Endodermal cell (in vitro differentiated cells): ENCODE results near the gene LTA. TPM values are rescaled to one million over a fixed set of nuclear protein-coding genes. Genes with fewer than 3 reads are reported as not detected.

ENCODE experiments used
- DNase-seq: peaks from one replicate; pipeline ENCODE4 v3.0.0-alpha.2; 2017
- H3K27ac ChIP-seq: 2 replicates; pipeline ENCODE4 v1.5.1; 2013; ENCODE audit warnings: mild to moderate bottlenecking, low read depth, low read length, moderate library complexity
- H3K27me3 ChIP-seq: 2 replicates; pipeline ENCODE4 v1.6.1; 2013; ENCODE audit warnings: mild to moderate bottlenecking, low read length, moderate library complexity; ENCODE audit not compliant: insufficient read depth, control insufficient read depth, poor library complexity, severe bottlenecking
- H3K36me3 ChIP-seq: 2 replicates; pipeline ENCODE4 v1.7.0; 2013; ENCODE audit warnings: mild to moderate bottlenecking, low read length, moderate library complexity; ENCODE audit not compliant: control insufficient read depth, insufficient read depth
- H3K4me1 ChIP-seq: one replicate; pipeline ENCODE4 v1.7.0; 2013; ENCODE audit warnings: low read length; ENCODE audit not compliant: control insufficient read depth, insufficient read depth
- H3K4me3 ChIP-seq: 2 replicates; pipeline ENCODE4 v1.5.1; 2013; ENCODE audit warnings: mild to moderate bottlenecking, low read length, moderate library complexity
- H3K9ac ChIP-seq: 2 replicates; pipeline ENCODE4 v1.6.1; 2013; ENCODE audit warnings: mild to moderate bottlenecking, low read length, moderate library complexity; ENCODE audit not compliant: poor library complexity, severe bottlenecking; ENCODE audit errors: extremely low read depth
- H3K9me3 ChIP-seq: 2 replicates; pipeline ENCODE4 v1.6.1; 2013; ENCODE audit warnings: mild to moderate bottlenecking, low read length, moderate library complexity; ENCODE audit not compliant: control insufficient read depth
- H3K27ac Mint-ChIP-seq: 2 replicates; pipeline ENCODE4 v1.8.0; 2020; ENCODE audit warnings: mixed read lengths
- H3K27me3 Mint-ChIP-seq: 2 replicates; pipeline ENCODE4 v1.8.0; 2021; ENCODE audit warnings: mild to moderate bottlenecking, mixed read lengths; ENCODE audit not compliant: insufficient read depth
- H3K36me3 Mint-ChIP-seq: 2 replicates; pipeline ENCODE4 v1.8.0; 2020; ENCODE audit warnings: low read depth, mixed read lengths
- H3K4me1 Mint-ChIP-seq: 2 replicates; pipeline ENCODE4 v1.8.0; 2020; ENCODE audit warnings: mixed read lengths
- H3K4me3 Mint-ChIP-seq: 2 replicates; pipeline ENCODE4 v1.8.0; 2020; ENCODE audit warnings: mild to moderate bottlenecking, moderate library complexity, mixed read lengths
- H3K9me3 Mint-ChIP-seq: 2 replicates; pipeline ENCODE4 v1.8.0; 2020; ENCODE audit warnings: mild to moderate bottlenecking, mixed read lengths
- CTCF ChIP-seq: fragments of 200-600 bp; sonication (generic); conservative IDR thresholded peaks from 2 replicates; pipeline ENCODE4 v1.5.0; 2021; ENCODE audit warnings: antibody characterized with exemption, mild to moderate bottlenecking
- WGBS, 2 experiments: methylation state at CpG; one replicate each; pipeline versions ENCODE4 v1.1.5 to v1.1.7; 2013; ENCODE audit warnings: missing lambda C conversion rate in 2 of 2, mixed read lengths in 1 of 2; ENCODE audit not compliant: insufficient coverage in 1 of 2, insufficient read length in 1 of 2; 5-methylcytosine and 5-hydroxymethylcytosine counted together
- total RNA-seq, 2 donors: library from RNA; stranded (reverse); fragmentation: NEBNext Ultra II Directional in 1 of 2; extraction: Animal tissue kit (Norgen Biotek cat#: 25700) in 1 of 2; gene quantifications; 2 replicates in 1 of 2; 3 replicates in 1 of 2; pipeline ENCODE4 v1.2.1, GENCODE V29; 2021

Gene LTA
- total RNA-seq, 2 donors from 2014 or later: not detected

- 85 to 89% methylated on average over 16 to 24 of the region's 24 CpGs for WGBS, 2 experiments
- DNase-seq: no peak
- no peak overlapping the region for H3K4me3 Mint-ChIP-seq
- Histone ChIP-seq H3K27me3 (no peaks in the 10 kb centered on the region), H3K36me3 (peaks cover 33% of the 10 kb centered on the region), H3K27ac (no peak overlapping the region), H3K9ac (no peak overlapping the region), H3K9me3 (no peaks in the 10 kb centered on the region), H3K4me3 (no peak overlapping the region), H3K4me1 (no peaks in the 10 kb centered on the region)
- H3K4me1 Mint-ChIP-seq: no peaks in the 10 kb centered on the region
- no peaks in the 10 kb centered on the region for H3K27me3 Mint-ChIP-seq
- H3K36me3 Mint-ChIP-seq: peaks cover 22% of the 10 kb centered on the region
- no peaks in the 10 kb centered on the region for H3K9me3 Mint-ChIP-seq
- H3K27ac Mint-ChIP-seq: no peak overlapping the region
- no peak for TF ChIP-seq CTCF
These were observed 14.4 kb upstream of the LTA start for GRCh38 chr6:31557443-31558317.

DNA sequence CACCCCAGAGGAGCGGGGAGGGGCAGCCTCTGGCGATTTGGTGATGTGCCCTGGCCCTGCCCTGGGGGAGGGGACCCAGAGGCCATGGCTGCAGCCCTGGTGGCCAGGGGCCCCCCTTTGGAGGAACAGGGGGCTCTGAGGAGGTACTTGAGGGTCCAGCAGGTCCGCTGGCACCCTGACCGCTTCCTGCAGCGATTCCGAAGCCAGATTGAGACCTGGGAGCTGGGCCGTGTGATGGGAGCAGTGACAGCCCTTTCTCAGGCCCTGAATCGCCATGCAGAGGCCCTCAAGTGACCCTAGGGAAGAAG, 13.8 kb upstream of the LTA start:
- no peak overlapping the region for H3K4me3 Mint-ChIP-seq
- Histone ChIP-seq H3K4me3 (no peak overlapping the region), H3K27me3 (no peaks in the 10 kb centered on the region), H3K9me3 (no peaks in the 10 kb centered on the region), H3K9ac (no peak overlapping the region), H3K4me1 (no peaks in the 10 kb centered on the region), H3K27ac (no peak overlapping the region), H3K36me3 (peaks cover 29% of the 10 kb centered on the region)
- H3K27ac Mint-ChIP-seq: no peak overlapping the region
- TF ChIP-seq CTCF: no peak
- no peaks in the 10 kb centered on the region for H3K27me3 Mint-ChIP-seq
- H3K4me1 Mint-ChIP-seq: no peaks in the 10 kb centered on the region
- H3K36me3 Mint-ChIP-seq: peaks cover 19% of the 10 kb centered on the region
- H3K9me3 Mint-ChIP-seq: no peaks in the 10 kb centered on the region
- WGBS, 2 experiments: 92 to 100% methylated on average over 5 to 8 of the region's 8 CpGs
- DNase-seq: no peak

GRCh38 chr6:31558631-31559500, 13.2 kb upstream of the LTA start:
- Histone ChIP-seq H3K27ac (no peak overlapping the region), H3K9me3 (no peaks in the 10 kb centered on the region), H3K9ac (no peak overlapping the region), H3K4me3 (no peak overlapping the region), H3K36me3 (peaks cover 28% of the 10 kb centered on the region), H3K27me3 (no peaks in the 10 kb centered on the region), H3K4me1 (no peaks in the 10 kb centered on the region)
- H3K36me3 Mint-ChIP-seq: peaks cover 18% of the 10 kb centered on the region
- H3K9me3 Mint-ChIP-seq: no peaks in the 10 kb centered on the region
- no peaks in the 10 kb centered on the region for H3K4me1 Mint-ChIP-seq
- H3K27me3 Mint-ChIP-seq: no peaks in the 10 kb centered on the region
- 84 to 94% methylated on average over 2 to 14 of the region's 14 CpGs for WGBS, 2 experiments
- DNase-seq: no peak
- TF ChIP-seq CTCF: no peak
- H3K4me3 Mint-ChIP-seq: no peak overlapping the region
- H3K27ac Mint-ChIP-seq: no peak overlapping the region
